HG03045 (cell line): ENCODE data around the gene SAMD9.
"Not testable (repeated sequence)": the region's sequence is repeated elsewhere in the genome, so short reads cannot be mapped to it uniquely, and the experiment has no call there.

Experiments used
- ATAC-seq: cut with Tn5 transposase; IDR thresholded peaks from one replicate; pipeline ENCODE4 v1.9.1; 2021; ENCODE audit warnings: mild to moderate bottlenecking, moderate library complexity; ENCODE audit not compliant: unreplicated experiment

SAMD9 gene

GRCh38 chr7:93117852-93118530 lies at the start of gene SAMD9:
SAMD9 (minus strand) TSS chr7:93117979; CDS start chr7:93106097, 11,882 bp downstream.
- peak; percentile 99 for ATAC-seq

GRCh38 chr7:93165447-93165846 lies 47.7 kb upstream of the SAMD9 start:
- peak; percentile 93 for ATAC-seq

GRCh38 chr7:93164766-93165165 lies 47.0 kb upstream of the SAMD9 start:
- no peak for ATAC-seq

- ATAC-seq = no peak
These were observed 43.5 kb upstream of the SAMD9 start for GRCh38 chr7:93161181-93161762.

GRCh38 chr7:93160410-93160809 lies 42.6 kb upstream of the SAMD9 start:
- no peak for ATAC-seq

- ATAC-seq = no peak
These were observed 41.7 kb upstream of the SAMD9 start for GRCh38 chr7:93159490-93159889.

- no peak for ATAC-seq
These were observed 39.1 kb upstream of the SAMD9 start for GRCh38 chr7:93156884-93157283.

GRCh38 chr7:93150200-93150835 lies 32.5 kb upstream of the SAMD9 start:
- no peak for ATAC-seq

GRCh38 chr7:93148727-93149126 lies 30.9 kb upstream of the SAMD9 start:
- no peak for ATAC-seq

- ATAC-seq = peak; percentile 48
These were observed 30.4 kb upstream of the SAMD9 start, which contains the start of gene SAMD9L for GRCh38 chr7:93148144-93148543. SAMD9L (minus strand) TSS chr7:93148385; CDS start chr7:93135971, 12,414 bp downstream.

- peak; percentile 83 for ATAC-seq
These were observed 29.6 kb upstream of the SAMD9 start for GRCh38 chr7:93147363-93147762.

- ATAC-seq = peak; percentile 37
These were observed 28.8 kb upstream of the SAMD9 start for GRCh38 chr7:93146472-93147141.

GRCh38 chr7:93146036-93146435 lies 28.3 kb upstream of the SAMD9 start:
- ATAC-seq = no peak

GRCh38 chr7:93145354-93145753 lies 27.6 kb upstream of the SAMD9 start:
- no peak for ATAC-seq

- no peak for ATAC-seq
These were observed 24.3 kb upstream of the SAMD9 start for GRCh38 chr7:93142127-93142526.

GRCh38 chr7:93140582-93141191 lies 22.9 kb upstream of the SAMD9 start:
- ATAC-seq = no peak

GRCh38 chr7:93138576-93138975 lies 20.8 kb upstream of the SAMD9 start:
- no peak for ATAC-seq

- ATAC-seq = no peak
These were observed 15.2 kb upstream of the SAMD9 start for GRCh38 chr7:93133005-93133404.

GRCh38 chr7:93132216-93132615 lies 14.4 kb upstream of the SAMD9 start:
- no peak for ATAC-seq

- not testable (repeated sequence) for ATAC-seq
These were observed 9.2 kb upstream of the SAMD9 start for GRCh38 chr7:93126954-93127353.

- not testable (repeated sequence) for ATAC-seq
These were observed 5.8 kb upstream of the SAMD9 start for GRCh38 chr7:93123532-93123931.
